ENCODE results near the gene CCDC174.

- TF ChIP-seq, protein P1, sequence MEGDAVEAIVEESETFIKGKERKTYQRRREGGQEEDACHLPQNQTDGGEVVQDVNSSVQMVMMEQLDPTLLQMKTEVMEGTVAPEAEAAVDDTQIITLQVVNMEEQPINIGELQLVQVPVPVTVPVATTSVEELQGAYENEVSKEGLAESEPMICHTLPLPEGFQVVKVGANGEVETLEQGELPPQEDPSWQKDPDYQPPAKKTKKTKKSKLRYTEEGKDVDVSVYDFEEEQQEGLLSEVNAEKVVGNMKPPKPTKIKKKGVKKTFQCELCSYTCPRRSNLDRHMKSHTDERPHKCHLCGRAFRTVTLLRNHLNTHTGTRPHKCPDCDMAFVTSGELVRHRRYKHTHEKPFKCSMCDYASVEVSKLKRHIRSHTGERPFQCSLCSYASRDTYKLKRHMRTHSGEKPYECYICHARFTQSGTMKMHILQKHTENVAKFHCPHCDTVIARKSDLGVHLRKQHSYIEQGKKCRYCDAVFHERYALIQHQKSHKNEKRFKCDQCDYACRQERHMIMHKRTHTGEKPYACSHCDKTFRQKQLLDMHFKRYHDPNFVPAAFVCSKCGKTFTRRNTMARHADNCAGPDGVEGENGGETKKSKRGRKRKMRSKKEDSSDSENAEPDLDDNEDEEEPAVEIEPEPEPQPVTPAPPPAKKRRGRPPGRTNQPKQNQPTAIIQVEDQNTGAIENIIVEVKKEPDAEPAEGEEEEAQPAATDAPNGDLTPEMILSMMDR (tag by site-specific recombination; IDR thresholded peaks at IDR 0.05): no peak
- TF ChIP-seq TRIM28 (IDR thresholded peaks at IDR 0.05; ENCODE audit: borderline replicate concordance, low read length) (no peak), ZNF416 (tag by site-specific recombination; IDR thresholded peaks at IDR 0.05) (no peak), ZFP3 (tag by site-specific recombination; IDR thresholded peaks at IDR 0.05; ENCODE audit: low read depth) (no peak), KLF16 (tag by site-specific recombination; IDR thresholded peaks at IDR 0.05) (no peak), ZNF398 (tag by site-specific recombination; IDR thresholded peaks at IDR 0.05) (0 out of 2 replicates have a peak, but pooled peaks have one; percentile 37), ZNF24 (tag by site-specific recombination; IDR thresholded peaks at IDR 0.05) (no peak), ZNF639 (tag by site-specific recombination; IDR thresholded peaks at IDR 0.05) (no peak), BCL11A (tag by site-specific recombination; IDR thresholded peaks at IDR 0.05; ENCODE audit: low read depth) (no peak), SETDB1 (IDR thresholded peaks at IDR 0.05; ENCODE audit: insufficient read length, low read length) (no peak)
Measured at GRCh38 chr3:14606669-14607339, 44.8 kb upstream of the CCDC174 start.

Data from HEK293 (cell line).